CD4-positive, alpha-beta T cell (primary cell): ENCODE results near the gene ZNF764. TPM values are rescaled to one million over a fixed set of nuclear protein-coding genes. Genes with fewer than 3 reads are reported as not detected.

Experiments used
- ATAC-seq: fragments of 200-7000 bp; cut with Tn5 transposase; one replicate; pipeline ENCODE4 v1.10.0; 2022; ENCODE audit warnings: mild to moderate bottlenecking; ENCODE audit not compliant: poor library complexity
- CTCF ChIA-PET: fragments of 350-600 bp; sonication (Branson Sonifier 250); formaldehyde crosslinking; loops from one replicate; lab custom pipeline; 2021; ENCODE audit warnings: antibody characterized with exemption, inconsistent platforms; lab: Charles Lee
- POLR2A ChIA-PET: fragments of 350-600 bp; sonication (Branson Sonifier 250); formaldehyde crosslinking; loops from one replicate; lab custom pipeline; 2021; ENCODE audit warnings: antibody characterized with exemption, inconsistent platforms; lab: Charles Lee
- DNase-seq, 14 experiments: peaks; one replicate each; pipeline ENCODE4 v3.0.0-alpha.2; 2013 to 2020; ENCODE audit warnings: mixed read lengths in 2 of 14
- H3K27ac ChIP-seq, 2 donors: one replicate each; pipeline versions ENCODE4 v1.5.1 to v1.7.0; 2013; ENCODE audit warnings: low read length in 2 of 2, low read depth in 1 of 2, mild to moderate bottlenecking in 1 of 2
- H3K27me3 ChIP-seq, 2 experiments: 1 replicate in 1 of 2; 2 replicates in 1 of 2; pipeline versions ENCODE4 v1.6.1 to v1.7.0; 2013; ENCODE audit warnings: low read length in 2 of 2, control low read depth in 1 of 2, mild to moderate bottlenecking in 1 of 2, moderate library complexity in 1 of 2; ENCODE audit not compliant: insufficient read depth in 2 of 2, control insufficient read depth in 1 of 2
- H3K36me3 ChIP-seq: one replicate; pipeline ENCODE4 v1.6.1; 2013; ENCODE audit warnings: low read length, control low read depth; ENCODE audit not compliant: insufficient read depth
- H3K4me1 ChIP-seq: one replicate; pipeline ENCODE4 v1.6.1; 2013; ENCODE audit warnings: low read length, control low read depth; ENCODE audit not compliant: insufficient read depth
- H3K4me3 ChIP-seq: one replicate; pipeline ENCODE4 v1.5.1; 2013; ENCODE audit warnings: mild to moderate bottlenecking, low read length, moderate library complexity
- H3K9me3 ChIP-seq, 2 experiments: 1 replicate in 1 of 2; 2 replicates in 1 of 2; pipeline versions ENCODE4 v1.6.1 to v1.7.0; 2013; ENCODE audit warnings: low read length in 2 of 2, mild to moderate bottlenecking in 2 of 2, control low read depth in 1 of 2, moderate library complexity in 1 of 2; ENCODE audit not compliant: control insufficient read depth in 1 of 2, insufficient read depth in 1 of 2
- H3K27ac Mint-ChIP-seq: one replicate; pipeline ENCODE4 v1.8.0; 2020; ENCODE audit warnings: mixed read lengths
- H3K27me3 Mint-ChIP-seq: one replicate; pipeline ENCODE4 v1.8.0; 2021; ENCODE audit warnings: mixed read lengths
- H3K36me3 Mint-ChIP-seq: one replicate; pipeline ENCODE4 v1.8.0; 2021; ENCODE audit warnings: low read depth, mixed read lengths
- H3K4me1 Mint-ChIP-seq: one replicate; pipeline ENCODE4 v1.8.0; 2021; ENCODE audit warnings: low read depth, mixed read lengths
- H3K4me3 Mint-ChIP-seq: one replicate; pipeline ENCODE4 v1.8.0; 2020; ENCODE audit warnings: mild to moderate bottlenecking, mixed read lengths
- H3K9me3 Mint-ChIP-seq: one replicate; pipeline ENCODE4 v1.8.0; 2020; ENCODE audit warnings: mixed read lengths
- intact Hi-C, 2 experiments: fragments of 100-400 bp; cut with DNase I in 1 of 2; cut with micrococcal nuclease in 1 of 2; formaldehyde crosslinking; loops; one replicate each; pipeline versions ENCODE4 v1.15.1 to v1.9.0; 2023 to 2025; cut with DNase I, micrococcal nuclease
- total RNA-seq, 174 experiments: library from RNA in 2 of 174; stranded (reverse) in 2 of 174; gene quantifications; one replicate each; pipeline ENCODE4 v1.2.3 and lab custom pipeline; 2021 to 2026
- TF ChIP-seq, protein P1 (sequence below): fragments of 200-600 bp; IDR thresholded peaks from one replicate; pipeline ENCODE4 v1.8.0; 2022; ENCODE audit warnings: antibody characterized with exemption, mild to moderate bottlenecking

Gene ZNF764
- total RNA-seq, 2 experiments from 2014 or later = 20.4 to 22.9 TPM

DNA sequence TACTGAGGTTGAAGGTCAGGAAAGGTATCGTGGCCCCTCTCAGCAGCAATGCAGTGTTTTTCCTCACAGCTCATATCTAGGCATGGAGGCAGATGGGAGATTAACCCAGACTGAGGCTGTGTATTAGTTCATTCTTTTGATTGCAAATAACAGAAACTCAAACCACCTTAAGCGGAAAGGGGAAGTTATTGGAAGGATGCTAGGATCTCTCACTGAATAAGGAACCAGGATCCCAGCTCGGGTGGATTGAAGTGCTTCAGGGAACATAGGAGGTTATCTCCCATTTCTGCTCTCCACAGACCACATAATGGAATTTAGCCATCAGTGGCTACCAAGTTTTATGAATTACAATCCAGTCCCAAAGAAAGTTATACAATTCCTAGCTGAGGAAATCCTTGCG is 43.8 kb upstream of the ZNF764 start:
- Histone ChIP-seq H3K27me3 (no peaks in the 10 kb centered on the region), H3K4me1 (peaks cover 7% of the 10 kb centered on the region), H3K4me3 (no peak overlapping the region), H3K9me3 (no peaks in the 10 kb centered on the region), H3K27ac (no peak overlapping the region), H3K36me3 (peaks cover 29% of the 10 kb centered on the region)
- CTCF ChIA-PET = interaction anchor here (0.5 to 2.8 kb wide), 3 partner anchors 13 to 171 kb away, joined by 3 to 11 read pairs (median 3); partner anchors contain the start of gene DCTPP1
- DNase-seq (no peak), ATAC-seq (no peak)
- intact Hi-C loops = no loop called here
- TF ChIP-seq, protein P1, sequence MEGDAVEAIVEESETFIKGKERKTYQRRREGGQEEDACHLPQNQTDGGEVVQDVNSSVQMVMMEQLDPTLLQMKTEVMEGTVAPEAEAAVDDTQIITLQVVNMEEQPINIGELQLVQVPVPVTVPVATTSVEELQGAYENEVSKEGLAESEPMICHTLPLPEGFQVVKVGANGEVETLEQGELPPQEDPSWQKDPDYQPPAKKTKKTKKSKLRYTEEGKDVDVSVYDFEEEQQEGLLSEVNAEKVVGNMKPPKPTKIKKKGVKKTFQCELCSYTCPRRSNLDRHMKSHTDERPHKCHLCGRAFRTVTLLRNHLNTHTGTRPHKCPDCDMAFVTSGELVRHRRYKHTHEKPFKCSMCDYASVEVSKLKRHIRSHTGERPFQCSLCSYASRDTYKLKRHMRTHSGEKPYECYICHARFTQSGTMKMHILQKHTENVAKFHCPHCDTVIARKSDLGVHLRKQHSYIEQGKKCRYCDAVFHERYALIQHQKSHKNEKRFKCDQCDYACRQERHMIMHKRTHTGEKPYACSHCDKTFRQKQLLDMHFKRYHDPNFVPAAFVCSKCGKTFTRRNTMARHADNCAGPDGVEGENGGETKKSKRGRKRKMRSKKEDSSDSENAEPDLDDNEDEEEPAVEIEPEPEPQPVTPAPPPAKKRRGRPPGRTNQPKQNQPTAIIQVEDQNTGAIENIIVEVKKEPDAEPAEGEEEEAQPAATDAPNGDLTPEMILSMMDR = no peak
- Mint-ChIP-seq H3K9me3 (no peaks in the 10 kb centered on the region), H3K36me3 (peaks cover 47% of the 10 kb centered on the region), H3K4me1 (peaks cover 5% of the 10 kb centered on the region), H3K27me3 (no peaks in the 10 kb centered on the region), H3K27ac (no peak overlapping the region), H3K4me3 (no peak overlapping the region)
- POLR2A ChIA-PET = interaction anchor here (0.9 to 1.4 kb wide), 2 partner anchors 16 to 44 kb away, joined by 3 read pairs; partner anchors contain the start of genes ZNF764 and ZNF785

- H3K36me3 ChIP-seq = peaks cover 27% of the 10 kb centered on the region
- Mint-ChIP-seq H3K36me3 (peaks cover 38% of the 10 kb centered on the region), H3K27me3 (no peaks in the 10 kb centered on the region), H3K9me3 (no peaks in the 10 kb centered on the region), H3K4me3 (no peak overlapping the region), H3K4me1 (peaks cover 5% of the 10 kb centered on the region), H3K27ac (no peak overlapping the region)
- no peaks in the 10 kb centered on the region for H3K9me3 ChIP-seq
- ATAC-seq = no peak
- H3K27ac ChIP-seq = no peak overlapping the region
- no peaks in the 10 kb centered on the region for H3K27me3 ChIP-seq
- TF ChIP-seq, protein P1 = no peak
- no peak for DNase-seq
- peaks cover 7% of the 10 kb centered on the region for H3K4me1 ChIP-seq
- ChIA-PET POLR2A (interaction anchor here (0.6 kb wide), 1 partner anchor 197 kb away, joined by 3 read pairs; no protein-coding TSS in a partner anchor), CTCF (interaction anchor here (2.8 to 4.0 kb wide), 2 partner anchors 28 to 170 kb away, joined by 11 to 15 read pairs; partner anchors contain the start of gene DCTPP1)
- intact Hi-C loops = no loop called here
- no peak overlapping the region for H3K4me3 ChIP-seq
These were observed 42.8 kb upstream of the ZNF764 start for GRCh38 chr16:30600929-30601328.

- TF ChIP-seq, protein P1 = no peak
- Mint-ChIP-seq H3K4me1 (peaks cover 5% of the 10 kb centered on the region), H3K36me3 (peaks cover 31% of the 10 kb centered on the region), H3K9me3 (no peaks in the 10 kb centered on the region), H3K4me3 (no peak overlapping the region), H3K27ac (no peak overlapping the region), H3K27me3 (no peaks in the 10 kb centered on the region)
- Histone ChIP-seq H3K36me3 (peaks cover 22% of the 10 kb centered on the region), H3K9me3 (no peaks in the 10 kb centered on the region), H3K4me1 (peaks cover 7% of the 10 kb centered on the region), H3K27me3 (no peaks in the 10 kb centered on the region), H3K27ac (no peak overlapping the region), H3K4me3 (no peak overlapping the region)
- intact Hi-C loops = no loop called here
- POLR2A ChIA-PET = interaction anchor here (0.6 kb wide), 1 partner anchor 197 kb away, joined by 3 read pairs; no protein-coding TSS in a partner anchor
- ATAC-seq = no peak
- DNase-seq = no peak
- CTCF ChIA-PET = interaction anchor here (2.8 to 4.0 kb wide), 2 partner anchors 29 to 170 kb away, joined by 11 to 15 read pairs; partner anchors contain the start of gene DCTPP1
These were observed 42.0 kb upstream of the ZNF764 start for GRCh38 chr16:30600215-30600614.
